Fibroblast of skin of right quadriceps (primary cell): ENCODE data around the gene PLCE1.

Experiments
- DNase-seq: peaks from one replicate; pipeline ENCODE4 v3.0.0-alpha.2; 2013

Gene PLCE1

DNA sequence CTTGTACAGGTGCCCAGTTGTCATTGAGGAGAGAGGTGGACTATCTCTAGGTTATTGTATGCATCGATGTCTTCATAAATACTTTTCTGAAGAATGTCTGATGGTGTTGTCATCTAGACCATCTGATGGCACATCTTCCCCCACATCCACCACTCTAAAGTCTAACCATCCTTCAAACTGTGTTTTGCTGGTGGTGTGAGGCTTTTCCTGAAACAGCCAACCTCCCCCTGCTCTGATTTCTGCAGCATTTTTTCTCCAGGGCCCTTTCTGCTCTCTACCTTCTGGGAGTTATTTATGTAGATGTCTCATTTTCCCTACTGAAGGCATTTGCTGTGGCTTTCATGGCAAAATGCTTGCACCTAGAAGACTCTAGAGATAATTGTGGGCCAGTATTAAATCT is 1.5 kb downstream of the PLCE1 start:
- DNase-seq, result no peak

GRCh38 chr10:93995598-93996271 is 2.0 kb downstream of the PLCE1 start:
- peak; percentile 57 for DNase-seq

GRCh38 chr10:93996551-93996950 is 2.8 kb downstream of the PLCE1 start:
- DNase-seq, result no peak

GRCh38 chr10:93997546-93997945 is 3.8 kb downstream of the PLCE1 start:
- DNase-seq, result no peak

DNA sequence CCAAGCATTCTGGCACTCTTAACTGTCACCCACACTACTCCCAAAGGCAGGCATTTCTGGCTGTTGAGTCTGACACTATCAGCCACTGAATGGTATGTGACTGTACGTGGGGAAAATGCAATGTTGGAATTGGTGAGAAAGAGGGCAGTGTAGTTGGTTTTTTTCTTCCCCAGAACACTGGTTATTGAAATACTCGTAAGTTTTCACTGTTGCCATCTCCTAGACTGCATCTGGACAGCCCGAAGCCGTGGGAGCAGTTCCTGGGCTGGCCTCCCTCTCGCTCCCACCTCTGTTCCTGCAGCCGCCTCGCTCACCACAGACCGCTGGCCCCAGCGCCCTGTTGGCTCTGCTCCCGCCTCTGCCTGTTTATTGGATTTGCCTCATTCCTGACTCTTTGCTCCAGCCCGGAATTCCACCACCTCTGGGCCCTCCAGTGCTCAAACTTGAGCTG is 5.7 kb downstream of the PLCE1 start:
- DNase-seq, result peak; percentile 37

GRCh38 chr10:94000638-94001415 is 7.1 kb downstream of the PLCE1 start:
- no peak for DNase-seq

GRCh38 chr10:94001416-94001810 is 7.7 kb downstream of the PLCE1 start:
- DNase-seq, result no peak

DNA sequence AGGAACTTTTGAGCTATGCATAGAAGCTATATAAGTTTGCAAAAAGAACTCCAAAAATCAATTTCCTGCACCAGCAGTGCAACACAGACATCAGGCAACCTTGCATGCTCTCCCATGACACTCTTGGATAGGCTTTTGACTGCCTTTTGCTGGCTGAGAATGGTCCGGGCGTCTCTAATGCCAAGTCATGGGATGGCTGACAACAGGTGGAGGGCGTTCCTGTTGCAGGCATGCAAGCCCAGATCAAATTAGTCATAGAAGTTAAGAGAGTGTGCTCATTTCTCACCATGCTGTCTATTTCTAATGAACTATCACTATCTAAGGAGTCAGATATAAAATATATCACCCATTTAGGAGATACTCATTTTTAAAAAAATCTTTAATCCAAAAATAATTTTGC is 8.4 kb downstream of the PLCE1 start:
- DNase-seq, result no peak

GRCh38 chr10:94003488-94003887 is 9.8 kb downstream of the PLCE1 start:
- DNase-seq, result no peak

- peak; percentile 42 for DNase-seq
Measured at GRCh38 chr10:94005050-94005449, 11.3 kb downstream of the PLCE1 start.

GRCh38 chr10:94006591-94007550 is 13.1 kb downstream of the PLCE1 start:
- peak; percentile 80 for DNase-seq

GRCh38 chr10:94008526-94008925 is 14.8 kb downstream of the PLCE1 start:
- no peak for DNase-seq

- DNase-seq, result no peak
Measured at GRCh38 chr10:94010116-94010515, 16.4 kb downstream of the PLCE1 start.

- no peak for DNase-seq
Measured at GRCh38 chr10:94010886-94011285, 17.2 kb downstream of the PLCE1 start.

- DNase-seq, result no peak
Measured at GRCh38 chr10:94011296-94011695, 17.6 kb downstream of the PLCE1 start.

- DNase-seq, result no peak
Measured at GRCh38 chr10:94012834-94013233, 19.1 kb downstream of the PLCE1 start.

GRCh38 chr10:94013331-94013760 is 19.6 kb downstream of the PLCE1 start:
- DNase-seq, result no peak

GRCh38 chr10:94014304-94014703 is 20.6 kb downstream of the PLCE1 start:
- DNase-seq, result no peak

GRCh38 chr10:94016727-94017714 is 23.3 kb downstream of the PLCE1 start:
- no peak for DNase-seq

DNA sequence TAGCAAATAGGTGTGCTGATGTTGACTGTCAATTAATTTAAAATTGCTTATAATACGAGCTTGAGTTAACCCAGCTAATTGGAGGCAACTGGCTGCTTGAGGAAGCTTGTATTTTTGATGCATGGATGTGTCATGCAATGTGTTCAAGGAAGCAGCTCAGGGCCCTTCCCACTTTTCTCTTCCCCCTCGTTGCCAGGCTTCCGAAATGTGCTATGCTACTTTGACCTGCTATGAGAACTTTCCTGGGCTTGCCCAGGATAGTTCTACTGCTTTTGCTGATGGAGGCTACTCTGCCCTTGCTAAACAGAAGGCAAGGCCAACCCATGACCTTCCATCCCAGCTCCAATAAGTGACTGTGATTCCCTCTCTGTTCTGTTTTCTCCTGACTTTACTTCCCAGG is 24.4 kb downstream of the PLCE1 start:
- DNase-seq, result no peak

DNA sequence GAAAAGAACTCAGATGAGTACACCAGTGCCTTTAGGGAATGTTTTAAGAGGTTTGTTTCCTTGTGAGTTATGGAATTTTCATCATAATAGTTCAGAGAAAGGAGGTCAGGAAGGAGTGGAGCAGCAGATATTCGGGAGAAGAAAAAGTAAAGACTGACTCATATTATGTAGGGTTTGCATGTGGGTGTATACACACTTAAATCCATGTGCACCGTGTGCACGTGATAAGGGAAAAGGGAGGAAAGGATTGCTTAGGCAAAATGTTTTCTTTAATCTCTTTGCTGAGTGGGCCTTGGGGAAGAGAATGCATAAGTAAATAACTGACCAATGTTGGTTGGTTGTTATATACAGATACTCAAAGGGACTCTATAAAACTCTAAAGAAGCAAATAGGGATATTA is 30.2 kb downstream of the PLCE1 start:
- no peak for DNase-seq

- no peak for DNase-seq
Measured at GRCh38 chr10:94024407-94024806, 30.7 kb downstream of the PLCE1 start.
